Activated naive CD8-positive, alpha-beta T cell (primary cell): Measurements from ENCODE around the gene TEKT3.
A peak's percentile ranks its signal among the peaks of the same experiment; 100 is the strongest.

Source experiments
- H3K27ac Mint-ChIP-seq: one replicate; pipeline ENCODE4 v1.8.0; 2021; ENCODE audit warnings: mixed read lengths
- H3K27me3 Mint-ChIP-seq: one replicate; pipeline ENCODE4 v1.8.0; 2021; ENCODE audit warnings: mixed read lengths
- H3K36me3 Mint-ChIP-seq: one replicate; pipeline ENCODE4 v1.8.0; 2021; ENCODE audit warnings: mixed read lengths
- H3K4me1 Mint-ChIP-seq: one replicate; pipeline ENCODE4 v1.8.0; 2021; ENCODE audit warnings: low read depth, mixed read lengths
- H3K4me3 Mint-ChIP-seq: one replicate; pipeline ENCODE4 v1.8.0; 2021; ENCODE audit warnings: mild to moderate bottlenecking, mixed read lengths
- H3K9me3 Mint-ChIP-seq: one replicate; pipeline ENCODE4 v1.8.0; 2021; ENCODE audit warnings: low read depth, mixed read lengths

Gene TEKT3

DNA sequence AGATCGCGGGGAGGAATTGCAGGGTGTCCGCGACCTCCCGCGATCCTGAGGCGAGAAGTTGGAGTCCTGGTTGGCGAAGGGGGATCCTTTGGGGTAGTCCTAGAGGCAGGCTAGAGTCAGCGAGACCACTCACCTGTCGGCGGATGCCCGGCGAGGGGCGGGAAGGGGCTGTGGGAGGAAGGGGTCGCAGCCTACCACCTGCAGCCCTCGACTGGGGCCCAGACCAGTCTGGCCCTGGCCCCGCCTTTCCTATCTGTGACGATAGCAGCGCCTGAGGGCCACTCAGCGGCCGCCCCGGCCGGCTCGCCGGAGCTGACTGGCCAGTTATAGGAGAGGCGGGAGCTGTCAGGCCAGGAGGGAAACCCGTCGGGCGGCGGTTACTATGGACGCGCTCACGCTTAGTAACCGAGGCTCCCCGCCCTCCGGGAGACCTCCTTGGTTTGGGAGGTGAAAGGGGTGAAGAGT, at the start of gene TEKT3:
TSS of gene TEKT3 (minus strand) at position 213 of the 465 bp plus-strand sequence. CDS start 10,012 bp downstream, outside the sequence.
- H3K27me3 Mint-ChIP-seq, result peaks cover 38% of the 10 kb centered on the region
- H3K36me3 Mint-ChIP-seq, result peaks cover 2% of the 10 kb centered on the region
- H3K27ac Mint-ChIP-seq, result no peak within 1 kb of the TSS
- peaks cover 11% of the 10 kb centered on the region for H3K4me1 Mint-ChIP-seq
- H3K4me3 Mint-ChIP-seq, result peak within 1 kb of the TSS; percentile 82
- H3K9me3 Mint-ChIP-seq, result no peaks in the 10 kb centered on the region

DNA sequence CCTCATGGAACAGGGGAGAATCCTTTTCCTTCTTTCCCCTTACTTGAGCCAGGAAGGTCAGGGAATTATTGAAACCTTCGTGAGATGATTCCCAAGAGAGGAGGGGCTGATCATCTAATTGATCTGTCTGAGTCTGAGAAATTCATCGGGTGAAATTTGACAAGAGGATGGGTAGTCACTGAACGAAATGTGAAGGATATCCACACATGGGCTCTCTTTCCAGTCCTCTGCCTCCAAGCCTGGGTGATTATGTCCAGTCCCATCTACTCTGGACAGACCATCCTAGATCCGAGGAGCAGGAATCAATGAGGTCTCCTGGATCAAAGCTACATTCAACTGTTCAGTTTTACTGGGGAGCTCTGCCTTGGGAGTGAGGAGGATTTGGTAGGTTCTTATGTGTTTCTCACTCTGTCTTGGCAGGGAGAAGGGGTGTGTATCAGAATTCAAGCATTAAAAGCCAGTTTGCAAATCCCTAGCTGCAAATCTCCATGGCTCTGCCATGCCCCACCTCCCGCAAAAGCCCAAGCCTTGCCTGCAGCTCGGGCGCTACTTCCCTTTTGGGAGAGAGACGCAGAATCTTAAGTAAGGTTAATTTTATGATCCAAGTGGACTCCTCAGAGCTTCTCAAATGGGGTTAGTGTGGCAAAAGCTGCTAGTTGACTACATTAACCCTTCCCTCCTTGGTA, 47.1 kb upstream of the TEKT3 start:
- Mint-ChIP-seq H3K9me3 (no peaks in the 10 kb centered on the region), H3K4me1 (no peaks in the 10 kb centered on the region), H3K4me3 (no peak overlapping the region), H3K27ac (no peak overlapping the region), H3K36me3 (no peaks in the 10 kb centered on the region), H3K27me3 (peaks cover 16% of the 10 kb centered on the region)

DNA sequence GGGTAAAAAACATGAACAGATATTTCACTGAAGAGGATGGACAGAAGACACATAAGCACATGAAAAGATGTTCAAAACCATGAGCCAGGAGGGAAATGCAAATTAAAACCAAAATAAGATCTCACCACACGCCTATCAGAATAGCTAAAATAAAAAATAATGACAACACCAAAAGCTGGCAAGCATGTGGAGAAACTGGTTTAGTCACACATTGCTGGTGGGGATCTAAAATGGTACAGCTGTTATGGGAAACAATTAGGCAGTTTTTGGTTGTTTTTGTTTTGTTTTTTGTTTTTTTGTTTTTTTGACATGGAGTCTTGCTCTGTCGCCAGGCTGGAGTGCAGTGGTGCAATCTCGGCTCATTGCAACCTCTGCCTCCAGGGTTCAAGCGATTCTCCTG, 44.7 kb upstream of the TEKT3 start:
- Mint-ChIP-seq H3K9me3 (no peaks in the 10 kb centered on the region), H3K4me1 (no peaks in the 10 kb centered on the region), H3K27ac (no peak overlapping the region), H3K4me3 (no peak overlapping the region), H3K27me3 (peaks cover 13% of the 10 kb centered on the region), H3K36me3 (no peaks in the 10 kb centered on the region)

DNA sequence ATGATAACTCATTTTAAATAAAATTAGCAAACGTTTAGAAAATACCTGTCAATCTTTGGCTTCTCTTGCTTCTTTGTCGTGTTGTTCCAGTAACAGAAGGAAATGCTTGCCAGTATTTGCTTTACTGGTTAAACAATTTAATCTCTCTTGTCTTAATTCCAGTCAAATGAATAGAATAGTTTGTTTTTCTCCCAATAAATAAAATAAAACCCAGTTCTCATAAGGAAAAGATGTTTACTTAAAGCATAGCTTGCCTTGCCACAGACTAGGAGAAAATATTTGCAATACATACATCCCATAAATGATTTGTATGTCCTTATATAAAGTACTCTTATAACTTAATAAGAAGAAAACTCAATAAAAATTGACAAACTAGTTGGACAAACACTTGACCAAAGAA, 43.9 kb upstream of the TEKT3 start:
- Mint-ChIP-seq H3K27me3 (peaks cover 12% of the 10 kb centered on the region), H3K4me1 (no peaks in the 10 kb centered on the region), H3K4me3 (no peak overlapping the region)

DNA sequence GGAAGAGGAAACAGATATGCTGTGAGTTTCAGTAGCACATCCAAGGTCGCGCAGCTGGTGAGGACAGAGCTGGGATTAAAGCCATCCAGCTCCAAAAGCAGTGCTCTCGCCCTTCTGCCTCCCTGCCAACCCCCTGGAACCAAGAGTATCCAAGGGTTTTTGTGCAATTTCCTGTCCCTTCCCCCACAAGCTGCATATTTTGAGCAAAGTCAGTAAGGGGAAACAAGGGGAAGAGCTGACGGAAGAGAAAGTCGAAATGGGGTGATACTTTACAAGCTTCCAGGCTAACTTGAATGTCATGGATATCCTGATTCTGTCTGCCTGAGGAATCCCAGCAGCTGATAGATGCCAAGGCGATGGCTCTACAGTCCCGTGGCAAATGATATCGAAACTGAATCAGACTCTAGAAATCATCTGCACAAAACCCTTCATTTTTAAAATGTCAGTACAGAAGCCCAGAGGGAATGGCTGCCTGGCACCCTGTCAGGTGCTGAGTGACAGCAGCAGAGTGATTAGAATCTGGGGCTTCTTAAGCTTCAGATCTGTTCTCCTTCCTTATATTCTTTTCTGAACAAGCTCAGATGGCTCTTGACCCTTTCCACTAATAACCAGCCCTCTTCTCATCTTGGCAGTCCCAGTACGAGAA, 42.9 kb upstream of the TEKT3 start:
- Mint-ChIP-seq H3K27ac (no peak overlapping the region), H3K4me3 (no peak overlapping the region), H3K4me1 (no peaks in the 10 kb centered on the region), H3K27me3 (peaks cover 12% of the 10 kb centered on the region), H3K36me3 (no peaks in the 10 kb centered on the region), H3K9me3 (no peaks in the 10 kb centered on the region)

More for the DNA sequence above, 43.9 kb upstream of the TEKT3 start:
- Mint-ChIP-seq H3K36me3 (no peaks in the 10 kb centered on the region), H3K9me3 (no peaks in the 10 kb centered on the region), H3K27ac (no peak overlapping the region)

DNA sequence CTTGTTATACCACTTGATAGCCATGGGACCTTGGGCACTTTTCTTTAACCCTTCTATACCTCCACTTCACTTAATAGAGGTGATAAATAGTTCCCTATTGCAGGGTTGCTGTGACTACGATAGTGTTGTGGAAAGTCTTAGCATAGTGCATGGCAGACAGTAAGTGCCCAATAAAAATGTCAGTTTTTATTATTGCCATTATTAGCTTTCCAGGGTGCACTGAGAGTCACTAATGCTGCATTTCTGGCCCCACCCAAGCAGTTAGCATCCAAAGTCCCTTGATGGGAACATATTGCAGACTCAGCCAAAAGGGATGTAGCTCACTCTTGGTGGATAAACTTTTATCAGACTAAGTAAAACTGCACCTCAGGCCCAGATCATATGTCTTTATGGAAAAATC, 41.5 kb upstream of the TEKT3 start:
- Mint-ChIP-seq H3K9me3 (no peaks in the 10 kb centered on the region), H3K36me3 (no peaks in the 10 kb centered on the region), H3K27ac (no peak overlapping the region), H3K4me1 (no peaks in the 10 kb centered on the region), H3K4me3 (no peak overlapping the region), H3K27me3 (peaks cover 13% of the 10 kb centered on the region)

DNA sequence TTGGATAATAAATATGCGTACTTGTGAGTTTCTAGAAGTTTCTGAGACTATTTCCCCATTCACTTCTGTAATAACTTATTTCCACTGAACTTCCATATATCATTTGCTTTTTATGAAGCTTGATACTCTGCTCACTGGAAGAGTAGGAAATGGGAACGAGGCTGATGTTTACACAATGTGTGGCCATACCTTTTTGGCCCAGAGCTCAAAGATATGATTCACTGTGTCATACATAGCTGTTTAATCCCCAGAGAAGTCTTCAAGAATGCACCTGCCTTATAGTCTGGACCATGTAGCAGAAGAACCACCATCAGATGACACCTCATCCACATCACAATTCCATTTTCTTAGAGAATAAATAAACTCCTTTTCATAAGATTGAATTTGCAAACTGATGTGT, 40.3 kb upstream of the TEKT3 start:
- H3K4me1 Mint-ChIP-seq, result no peaks in the 10 kb centered on the region
- H3K36me3 Mint-ChIP-seq, result no peaks in the 10 kb centered on the region
- H3K27me3 Mint-ChIP-seq, result peaks cover 10% of the 10 kb centered on the region
- no peak overlapping the region for H3K4me3 Mint-ChIP-seq
- no peak overlapping the region for H3K27ac Mint-ChIP-seq
- no peaks in the 10 kb centered on the region for H3K9me3 Mint-ChIP-seq

DNA sequence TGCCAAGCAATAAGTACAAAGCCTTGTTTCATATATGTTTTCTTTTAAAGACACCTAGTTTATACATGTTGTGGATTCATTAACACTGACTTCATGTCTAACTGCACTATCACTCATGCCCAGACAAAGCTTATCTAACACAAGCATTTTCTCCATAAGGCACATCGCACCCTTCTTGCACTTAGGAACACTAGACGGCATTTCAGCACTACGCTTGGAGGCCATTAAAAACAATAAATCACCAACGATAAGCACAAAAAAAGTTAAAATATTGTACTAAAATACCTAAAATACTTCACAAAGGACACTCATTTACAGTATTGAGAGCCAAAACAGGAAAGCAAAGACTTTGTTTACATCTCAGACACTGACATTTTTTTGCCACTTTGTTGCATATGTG, 39.0 kb upstream of the TEKT3 start:
- Mint-ChIP-seq H3K27ac (no peak overlapping the region), H3K27me3 (peaks cover 6% of the 10 kb centered on the region), H3K4me1 (no peaks in the 10 kb centered on the region), H3K9me3 (no peaks in the 10 kb centered on the region), H3K4me3 (no peak overlapping the region), H3K36me3 (no peaks in the 10 kb centered on the region)

DNA sequence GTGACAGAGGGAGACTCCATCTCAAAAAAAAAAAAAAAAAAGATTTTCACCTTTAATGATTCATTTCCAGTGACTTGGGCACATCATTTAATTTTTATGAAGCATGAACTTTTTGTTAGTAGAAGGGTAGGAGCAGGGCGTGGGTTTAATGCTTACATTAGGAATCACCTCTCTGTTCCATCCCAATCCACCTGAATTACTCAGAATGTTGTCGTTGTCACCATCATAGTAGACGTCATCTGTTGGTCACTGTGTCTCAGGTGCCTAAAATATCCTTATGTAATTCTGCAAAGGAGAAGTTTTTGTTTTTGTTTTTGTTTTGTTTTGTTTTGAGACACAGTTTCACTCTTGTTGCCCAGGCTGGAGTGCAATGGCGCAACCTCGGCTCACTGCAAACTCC, 38.3 kb upstream of the TEKT3 start:
- Mint-ChIP-seq H3K27ac (no peak overlapping the region), H3K9me3 (no peaks in the 10 kb centered on the region), H3K27me3 (peaks cover 5% of the 10 kb centered on the region), H3K4me1 (no peaks in the 10 kb centered on the region), H3K36me3 (no peaks in the 10 kb centered on the region), H3K4me3 (no peak overlapping the region)

DNA sequence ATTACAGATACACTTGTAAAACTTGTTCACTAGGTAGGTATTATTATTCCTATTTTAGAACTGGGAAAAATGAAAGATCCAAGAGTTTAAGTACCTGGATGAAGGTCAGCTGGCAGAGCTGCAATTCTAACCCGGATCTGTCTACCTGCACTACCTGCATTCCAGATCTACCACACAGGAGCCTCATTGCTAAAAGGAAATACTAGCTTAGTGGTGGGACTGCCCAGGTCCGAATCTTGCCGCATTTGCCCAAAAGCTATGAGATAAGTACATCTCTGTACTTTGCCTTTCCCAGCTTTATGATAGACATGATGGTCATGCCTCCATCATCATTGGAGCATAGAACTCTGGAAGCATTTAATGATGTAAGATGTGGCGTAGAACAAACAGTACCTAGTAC, 36.8 kb upstream of the TEKT3 start:
- Mint-ChIP-seq H3K9me3 (no peaks in the 10 kb centered on the region), H3K4me1 (no peaks in the 10 kb centered on the region), H3K27me3 (peaks cover 3% of the 10 kb centered on the region), H3K27ac (no peak overlapping the region), H3K4me3 (no peak overlapping the region), H3K36me3 (no peaks in the 10 kb centered on the region)

DNA sequence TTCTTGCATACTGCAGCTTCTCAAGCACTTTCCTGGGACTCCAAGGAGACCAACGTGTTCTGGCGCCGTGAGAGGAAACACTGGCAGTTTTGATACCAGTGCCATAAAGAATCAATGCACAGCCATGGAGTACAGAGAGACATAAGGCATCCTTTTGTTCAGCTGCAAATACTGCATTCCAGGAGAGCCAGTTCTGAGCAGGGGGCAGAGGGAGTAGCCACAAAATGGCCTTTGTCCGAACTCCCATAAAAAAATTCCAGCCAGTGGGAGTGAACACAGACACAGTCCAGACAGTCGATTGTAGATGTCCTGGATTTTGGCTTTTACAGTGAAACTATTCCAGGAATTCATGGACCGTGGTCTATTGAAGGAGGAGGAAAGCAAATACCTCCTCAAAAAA, 36.2 kb upstream of the TEKT3 start:
- Mint-ChIP-seq H3K36me3 (no peaks in the 10 kb centered on the region), H3K4me1 (no peaks in the 10 kb centered on the region), H3K9me3 (no peaks in the 10 kb centered on the region), H3K4me3 (no peak overlapping the region), H3K27me3 (peaks cover 3% of the 10 kb centered on the region), H3K27ac (no peak overlapping the region)

DNA sequence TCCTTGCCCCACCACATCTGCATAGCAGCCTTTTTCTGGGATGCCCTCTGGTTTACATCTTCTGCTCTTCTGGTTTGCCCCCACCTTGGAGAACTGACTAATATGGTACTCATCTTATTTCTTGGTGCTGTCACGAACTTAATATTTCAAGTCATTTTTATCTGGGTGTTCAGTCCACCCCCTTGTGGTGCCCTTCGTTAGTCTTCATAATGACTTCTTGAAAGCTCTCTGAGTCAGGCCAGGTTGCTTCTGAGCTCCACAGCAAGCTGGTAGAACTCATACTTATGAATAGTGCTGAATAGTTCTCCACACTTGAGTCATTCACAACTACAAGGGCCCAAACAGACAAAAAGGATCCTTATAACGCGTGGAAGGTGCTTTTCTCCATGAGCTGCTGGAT, 35.8 kb upstream of the TEKT3 start:
- no peaks in the 10 kb centered on the region for H3K9me3 Mint-ChIP-seq
- no peak overlapping the region for H3K4me3 Mint-ChIP-seq
- H3K27ac Mint-ChIP-seq, result no peak overlapping the region
- peaks cover 3% of the 10 kb centered on the region for H3K27me3 Mint-ChIP-seq
- H3K4me1 Mint-ChIP-seq, result no peaks in the 10 kb centered on the region
- no peaks in the 10 kb centered on the region for H3K36me3 Mint-ChIP-seq

DNA sequence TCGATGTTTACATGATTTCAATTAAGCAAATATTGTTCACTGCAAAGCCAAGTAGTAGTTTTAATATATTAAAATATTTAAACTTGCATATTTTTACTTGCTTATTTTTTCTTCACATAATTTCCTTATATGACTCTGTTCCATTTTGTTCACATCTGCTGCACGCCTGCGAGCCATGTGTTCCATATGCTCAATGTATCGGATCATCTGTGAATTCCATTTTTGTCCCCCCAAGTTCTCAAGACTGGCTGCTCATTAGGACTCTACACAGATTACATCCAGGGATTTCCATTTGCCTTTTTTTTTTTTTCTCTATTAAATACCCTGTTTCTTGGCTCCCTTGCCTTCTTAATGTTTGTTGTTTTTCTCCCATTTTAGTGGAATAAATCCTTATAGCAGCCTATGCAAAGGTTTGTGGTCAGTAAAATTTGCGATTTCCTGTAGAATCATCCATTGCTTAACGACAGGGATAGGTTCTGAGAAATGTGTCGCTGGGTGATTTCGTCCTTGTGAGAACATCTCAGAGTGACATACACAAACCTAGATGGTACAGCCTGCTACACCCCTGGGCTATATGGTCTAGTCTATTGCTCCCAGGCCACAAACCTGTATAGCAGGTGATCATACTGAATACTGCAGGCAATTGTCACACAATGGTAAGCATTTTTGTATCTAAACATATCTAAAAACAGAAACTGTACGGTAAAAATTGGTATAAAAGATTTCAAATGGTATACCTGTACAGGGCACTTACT, 30.2 kb upstream of the TEKT3 start:
- no peaks in the 10 kb centered on the region for H3K4me1 Mint-ChIP-seq
- H3K36me3 Mint-ChIP-seq, result no peaks in the 10 kb centered on the region
- H3K4me3 Mint-ChIP-seq, result no peak overlapping the region
- H3K27ac Mint-ChIP-seq, result no peak overlapping the region
- peaks cover 4% of the 10 kb centered on the region for H3K27me3 Mint-ChIP-seq
- H3K9me3 Mint-ChIP-seq, result no peaks in the 10 kb centered on the region

DNA sequence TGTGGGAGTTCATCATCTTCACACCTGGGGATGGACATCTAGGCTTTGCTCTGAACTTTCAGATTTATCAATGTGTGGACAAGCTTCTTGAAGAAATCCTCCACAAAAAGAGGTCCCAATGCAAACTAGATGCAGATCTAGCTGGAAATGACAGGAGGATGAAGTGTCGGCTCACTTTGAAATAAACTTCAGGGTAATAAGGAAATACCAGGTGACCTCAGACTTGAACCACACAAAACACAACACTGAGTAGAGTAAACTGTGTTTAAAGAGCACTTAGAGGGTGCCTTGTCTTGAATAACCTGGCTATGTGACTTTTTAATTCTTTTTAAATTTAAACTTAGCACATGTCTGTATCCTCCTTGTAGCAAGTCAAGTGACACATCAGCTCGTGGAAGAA, 27.2 kb upstream of the TEKT3 start:
- no peaks in the 10 kb centered on the region for H3K9me3 Mint-ChIP-seq
- peaks cover 4% of the 10 kb centered on the region for H3K27me3 Mint-ChIP-seq
- no peaks in the 10 kb centered on the region for H3K36me3 Mint-ChIP-seq
- no peak overlapping the region for H3K27ac Mint-ChIP-seq
- no peaks in the 10 kb centered on the region for H3K4me1 Mint-ChIP-seq
- no peak overlapping the region for H3K4me3 Mint-ChIP-seq

DNA sequence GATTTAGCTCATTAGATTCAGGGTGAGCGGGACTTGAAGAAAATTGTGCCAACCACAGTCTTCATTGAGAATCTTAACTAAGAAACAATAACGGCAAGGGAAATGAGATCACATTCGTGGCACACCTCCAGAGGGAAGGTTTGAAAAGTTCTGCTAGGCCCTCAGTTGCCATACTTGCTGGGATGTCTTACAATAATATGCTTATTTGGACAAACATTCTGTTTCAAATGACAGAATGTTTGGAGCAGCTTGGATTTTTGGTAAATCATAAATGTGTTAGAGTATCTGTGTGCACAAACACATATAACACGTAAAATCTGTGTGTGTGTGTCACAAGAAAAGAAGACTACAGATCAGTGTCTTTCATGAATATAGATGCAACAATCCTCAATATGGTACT, 24.6 kb upstream of the TEKT3 start:
- H3K4me1 Mint-ChIP-seq, result no peaks in the 10 kb centered on the region
- H3K9me3 Mint-ChIP-seq, result no peaks in the 10 kb centered on the region
- no peak overlapping the region for H3K27ac Mint-ChIP-seq
- H3K4me3 Mint-ChIP-seq, result no peak overlapping the region
- H3K36me3 Mint-ChIP-seq, result no peaks in the 10 kb centered on the region
- peaks cover 4% of the 10 kb centered on the region for H3K27me3 Mint-ChIP-seq
